GM18907 (cell line): ENCODE data around the gene MZT2B.
"Not testable (repeated sequence)": the region's sequence is repeated elsewhere in the genome, so short reads cannot be mapped to it uniquely, and the experiment has no call there.

Experiments
- ATAC-seq: cut with Tn5 transposase; IDR thresholded peaks from one replicate; pipeline ENCODE4 v1.9.1; 2021; ENCODE audit warnings: mild to moderate bottlenecking, moderate library complexity; ENCODE audit not compliant: unreplicated experiment

MZT2B gene

DNA sequence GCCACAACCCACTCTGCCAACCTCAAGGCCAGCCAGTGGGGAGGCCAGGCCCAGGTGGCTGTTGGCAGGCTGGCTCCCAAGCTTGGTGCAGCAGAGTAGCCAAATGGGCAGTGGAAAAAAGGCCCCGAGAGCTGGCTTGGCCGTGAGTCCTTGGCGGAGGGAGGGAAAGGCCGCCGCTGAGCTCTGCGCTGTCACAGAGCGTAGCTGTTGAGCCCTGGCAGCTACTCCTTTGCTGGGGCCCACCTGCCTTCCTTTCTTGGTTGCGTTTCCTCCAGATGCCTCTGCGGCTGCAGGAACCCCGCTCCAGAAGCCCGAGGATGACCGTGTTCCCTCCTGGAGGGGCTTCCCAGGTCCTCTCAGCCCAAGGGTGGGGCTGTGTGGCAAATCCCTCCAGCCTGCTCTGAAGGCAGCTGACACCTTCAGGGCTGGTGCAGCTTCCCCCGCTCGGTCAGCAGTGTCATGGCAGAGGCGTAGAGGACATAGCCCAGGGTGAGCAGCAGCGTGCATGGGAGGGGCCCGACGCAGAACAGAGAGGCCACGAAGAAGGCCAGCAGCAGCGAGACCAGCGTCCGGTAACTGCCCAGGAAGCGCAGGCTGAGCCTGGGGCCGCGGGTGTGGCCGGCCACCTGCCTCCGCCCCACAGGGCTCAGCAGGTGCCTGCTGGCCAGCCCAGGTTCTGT lies 29.8 kb upstream of the MZT2B start:
- not testable (repeated sequence) for ATAC-seq

DNA sequence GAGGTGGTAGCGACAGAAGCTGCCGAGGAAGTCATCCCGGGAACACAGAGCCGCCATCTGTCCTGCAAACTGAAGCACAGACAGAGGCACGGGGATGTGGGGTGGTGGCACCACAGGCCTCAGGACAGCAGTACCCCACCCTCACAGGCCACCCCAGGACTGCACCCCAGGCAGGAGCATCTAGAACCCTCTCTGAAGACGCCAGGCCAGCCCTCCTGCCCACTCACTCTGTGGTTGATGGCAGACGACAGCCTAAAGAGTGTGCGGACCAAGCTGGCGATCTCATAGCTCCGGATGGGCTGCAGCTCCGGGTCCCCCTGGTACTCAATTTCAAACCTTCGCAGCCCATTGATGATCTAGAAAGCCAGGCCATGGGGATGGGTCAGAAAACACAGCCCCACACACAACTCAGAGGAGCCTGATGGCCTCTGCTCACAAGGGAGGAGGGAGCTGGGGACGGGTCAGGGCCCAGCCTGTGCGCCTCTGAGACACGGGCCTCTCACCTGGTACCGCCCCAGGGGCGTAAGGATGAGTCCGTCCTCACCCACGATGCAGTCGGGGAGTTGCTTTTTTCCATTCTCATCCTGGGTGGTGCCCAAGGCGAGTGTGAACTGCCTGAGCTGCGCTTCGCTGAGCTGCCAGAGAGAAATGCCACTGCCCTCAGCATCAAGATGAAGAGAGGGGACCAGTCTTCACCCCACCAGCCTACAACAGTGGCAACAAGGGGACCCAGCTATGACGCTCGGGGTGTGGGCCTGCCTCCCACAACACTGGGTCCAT lies 29.1 kb upstream of the MZT2B start:
- no peak for ATAC-seq

- ATAC-seq, result not testable (repeated sequence)
Measured at GRCh38 chr2:130153721-130154422, 28.2 kb upstream of the MZT2B start.

- not testable (repeated sequence) for ATAC-seq
Measured at GRCh38 chr2:130154423-130154770, 27.7 kb upstream of the MZT2B start.

GRCh38 chr2:130154773-130155765 lies 27.0 kb upstream of the MZT2B start:
- no peak for ATAC-seq

GRCh38 chr2:130155956-130156623 lies 26.0 kb upstream of the MZT2B start:
- not testable (repeated sequence) for ATAC-seq

DNA sequence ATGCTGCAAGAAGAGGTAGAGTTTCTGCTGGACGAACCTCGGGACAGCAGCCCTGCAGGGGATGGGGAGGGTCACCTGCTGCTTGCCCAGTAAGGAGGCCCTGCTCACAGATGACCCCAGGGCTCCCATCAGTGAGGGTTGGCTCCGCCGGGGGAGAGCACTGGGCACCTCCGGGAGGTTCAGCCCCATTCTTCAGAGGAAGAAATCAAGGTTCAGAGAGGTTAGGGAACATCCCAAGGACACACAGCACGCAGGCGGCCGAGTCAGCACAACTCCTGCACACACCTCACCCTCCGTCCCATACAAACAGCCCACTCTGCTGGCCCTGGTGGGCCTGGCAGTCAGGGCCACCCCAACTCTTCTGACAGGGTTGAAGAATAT lies 25.4 kb upstream of the MZT2B start:
- ATAC-seq, result no peak

- ATAC-seq, result peak; percentile 55
Measured at GRCh38 chr2:130157354-130157753, 24.7 kb upstream of the MZT2B start.

GRCh38 chr2:130157825-130158514 lies 24.1 kb upstream of the MZT2B start:
- peak; percentile 87 for ATAC-seq

- ATAC-seq, result no peak
Measured at GRCh38 chr2:130158631-130159030, 23.4 kb upstream of the MZT2B start.

DNA sequence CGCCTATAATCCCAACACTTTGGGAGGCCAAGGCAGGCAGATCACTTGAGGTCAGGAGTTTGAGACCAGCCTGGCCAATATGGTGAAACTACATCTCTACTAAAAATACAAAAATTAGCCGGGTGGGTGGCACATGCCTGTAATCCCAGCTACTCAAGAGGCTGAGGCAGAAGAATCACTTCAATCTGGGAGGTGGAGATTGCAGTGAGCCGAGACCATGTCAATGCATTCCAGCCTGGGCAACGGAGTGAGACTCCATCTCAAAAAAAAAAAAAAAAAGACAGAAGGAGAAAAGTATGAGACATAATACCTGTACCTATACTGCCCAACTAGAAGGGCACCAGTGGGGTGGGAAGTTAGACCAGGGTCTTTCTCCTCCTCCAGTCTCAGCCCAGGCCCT lies 22.7 kb upstream of the MZT2B start:
- not testable (repeated sequence) for ATAC-seq

- ATAC-seq, result no peak
Measured at GRCh38 chr2:130160131-130160530, 21.9 kb upstream of the MZT2B start.

- ATAC-seq, result not testable (repeated sequence)
Measured at GRCh38 chr2:130160838-130161705, 21.0 kb upstream of the MZT2B start.

DNA sequence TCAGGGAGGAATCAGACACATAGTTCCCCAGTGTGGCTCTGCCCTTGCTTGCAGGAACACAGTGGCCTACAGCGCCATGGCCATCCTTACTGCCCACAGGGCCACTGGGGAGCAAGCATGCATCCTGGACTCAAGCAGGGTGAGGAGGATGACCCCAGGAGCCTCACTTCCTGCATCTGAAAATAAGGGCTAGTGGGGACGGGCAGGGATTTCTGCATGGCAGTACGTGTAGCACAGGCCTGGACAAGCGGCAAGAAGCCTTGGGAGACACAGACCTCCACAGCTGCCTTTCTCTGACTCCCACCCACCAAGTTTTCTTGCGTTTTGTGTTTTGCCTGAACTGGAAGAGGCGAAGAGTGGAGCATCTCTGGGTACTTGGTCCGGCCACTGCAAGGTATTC lies 19.6 kb upstream of the MZT2B start:
- not testable (repeated sequence) for ATAC-seq

DNA sequence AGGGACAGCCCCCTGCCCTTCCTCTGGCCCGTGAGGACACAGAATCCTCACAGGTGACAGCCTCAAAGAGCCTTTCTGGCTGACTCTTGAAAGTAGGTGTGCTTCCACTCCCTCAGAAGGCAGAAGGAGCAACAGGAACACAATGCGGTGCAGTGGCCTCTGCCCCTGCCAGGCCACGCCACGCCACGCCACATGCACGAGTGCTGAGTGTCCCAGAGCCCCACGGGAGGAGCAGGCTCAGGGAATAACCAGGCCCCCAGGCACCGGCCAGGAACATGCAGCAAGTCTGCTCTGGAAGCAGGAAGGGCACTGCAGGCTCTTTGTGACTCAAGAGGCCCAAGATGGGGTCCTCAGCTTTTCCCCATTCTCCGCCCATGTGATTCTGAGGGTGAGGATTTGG lies 19.1 kb upstream of the MZT2B start:
- ATAC-seq, result no peak

DNA sequence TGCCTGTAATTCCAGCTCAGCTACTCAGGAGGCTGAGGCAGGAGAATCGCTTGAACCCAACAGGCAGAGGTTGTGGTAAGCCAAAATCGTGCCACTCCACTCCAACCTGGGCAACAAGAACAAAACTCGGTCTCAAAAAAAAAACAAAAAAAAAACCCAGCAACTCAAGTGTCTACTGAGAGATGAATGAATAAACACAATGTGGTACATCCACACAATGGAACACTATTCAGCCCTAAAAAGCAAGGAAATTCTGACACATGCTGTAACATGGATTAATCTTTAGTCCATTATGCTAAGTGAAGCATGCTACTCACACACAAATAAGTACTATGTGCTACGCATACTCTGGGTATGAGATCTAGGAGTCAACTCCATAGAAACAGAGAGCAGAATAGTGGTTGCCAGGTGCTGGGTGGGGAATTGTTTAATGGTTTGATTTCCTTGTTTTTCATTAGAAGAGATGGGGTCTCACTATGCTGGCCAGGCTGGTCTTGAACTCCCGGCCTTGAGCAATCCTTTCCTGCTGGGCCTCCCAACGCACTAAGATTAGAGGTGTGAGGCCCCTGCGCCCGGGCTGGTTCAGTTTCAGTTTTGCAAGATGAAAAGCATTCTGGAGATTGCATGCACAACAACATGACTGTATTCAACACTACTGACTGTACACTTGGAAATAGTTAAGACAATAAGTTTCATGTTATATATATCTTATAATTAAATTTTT lies 16.6 kb upstream of the MZT2B start:
- ATAC-seq, result no peak

- not testable (repeated sequence) for ATAC-seq
Measured at GRCh38 chr2:130166611-130167010, 15.5 kb upstream of the MZT2B start.

GRCh38 chr2:130169163-130169562 lies 12.9 kb upstream of the MZT2B start:
- ATAC-seq, result not testable (repeated sequence)
